T-cell (primary cell): ENCODE results near the gene ABCC11. TPM values are rescaled to one million over a fixed set of nuclear protein-coding genes. Genes with fewer than 3 reads are reported as not detected.

Experiments
- ATAC-seq, 4 experiments: fragments of 200-7000 bp in 3 of 4; fragments of 150-1000 bp in 1 of 4; cut with Tn5 transposase; replicated peaks in 1 of 4; 1 replicate in 3 of 4; 2 replicates in 1 of 4; pipeline ENCODE4 v1.10.0; 2021; ENCODE audit warnings: moderate library complexity in 3 of 4, mild to moderate bottlenecking in 2 of 4, moderate number of reproducible peaks in 1 of 4
- CTCF ChIA-PET, 2 donors: fragments of 300-600 bp; sonication (Branson Sonifier 250); formaldehyde crosslinking; loops; one replicate each; lab custom pipeline; 2022; ENCODE audit warnings: antibody characterized with exemption in 2 of 2; lab: Charles Lee
- POLR2A ChIA-PET, 2 donors: fragments of 300-600 bp; sonication (Branson Sonifier 250); formaldehyde crosslinking; loops; one replicate each; lab custom pipeline; 2022; ENCODE audit warnings: antibody characterized with exemption in 2 of 2; lab: Charles Lee
- DNase-seq, 35 experiments: peaks; one replicate each; pipeline versions ENCODE4 v3.0.0 to v3.0.0-alpha.2; 2013 to 2023
- H3K27ac ChIP-seq: one replicate; pipeline ENCODE4 v1.5.1; 2013; ENCODE audit warnings: low read length
- H3K27me3 ChIP-seq, 2 experiments: replicated peaks in 1 of 2; 1 replicate in 1 of 2; 2 replicates in 1 of 2; pipeline versions ENCODE4 v1.6.1 to v1.7.0; 2013; ENCODE audit warnings: low read length in 1 of 2, mixed read lengths in 1 of 2; ENCODE audit not compliant: control insufficient read depth in 2 of 2, insufficient read depth in 2 of 2; ENCODE audit errors: extremely low read depth in 1 of 2
- H3K36me3 ChIP-seq, 2 donors: 1 replicate in 1 of 2; 2 replicates in 1 of 2; pipeline versions ENCODE4 v1.6.1 to v1.7.0; 2013; ENCODE audit warnings: low read length in 1 of 2; ENCODE audit not compliant: control insufficient read depth in 2 of 2, insufficient read depth in 1 of 2; ENCODE audit errors: extremely low read depth in 1 of 2
- H3K4me1 ChIP-seq, 2 experiments: 1 replicate in 1 of 2; 2 replicates in 1 of 2; pipeline versions ENCODE4 v1.6.1 to v1.7.0; 2013; ENCODE audit warnings: low read length in 2 of 2, mixed read lengths in 1 of 2; ENCODE audit not compliant: insufficient read depth in 2 of 2, control insufficient read depth in 1 of 2; ENCODE audit errors: extremely low read depth in 1 of 2
- H3K4me3 ChIP-seq, 2 donors: 1 replicate in 1 of 2; 2 replicates in 1 of 2; pipeline versions ENCODE4 v1.5.1 to v1.7.0; 2013; ENCODE audit warnings: mild to moderate bottlenecking in 2 of 2, low read length in 1 of 2, moderate library complexity in 1 of 2; ENCODE audit not compliant: control insufficient read depth in 1 of 2; ENCODE audit errors: extremely low read depth in 1 of 2
- H3K9me3 ChIP-seq: 2 replicates; pipeline ENCODE4 v1.7.0; 2013
- H3K27ac Mint-ChIP-seq, 2 donors: one replicate each; pipeline ENCODE4 v1.8.0; 2020 to 2021; ENCODE audit warnings: mild to moderate bottlenecking in 2 of 2, mixed read lengths in 2 of 2
- H3K27me3 Mint-ChIP-seq, 2 donors: one replicate each; pipeline ENCODE4 v1.8.0; 2021 to 2022; ENCODE audit warnings: mixed read lengths in 2 of 2
- H3K36me3 Mint-ChIP-seq: one replicate; pipeline ENCODE4 v1.8.0; 2021; ENCODE audit warnings: mixed read lengths
- H3K4me1 Mint-ChIP-seq, 3 donors: one replicate each; pipeline ENCODE4 v1.8.0; 2020 to 2022; ENCODE audit warnings: mixed read lengths in 3 of 3, mild to moderate bottlenecking in 1 of 3
- H3K4me3 Mint-ChIP-seq, 3 donors: one replicate each; pipeline ENCODE4 v1.8.0; 2020 to 2022; ENCODE audit warnings: mild to moderate bottlenecking in 3 of 3, mixed read lengths in 3 of 3, moderate library complexity in 3 of 3
- H3K9me3 Mint-ChIP-seq, 3 donors: one replicate each; pipeline ENCODE4 v1.8.0; 2020 to 2022; ENCODE audit warnings: mixed read lengths in 3 of 3
- WGBS: methylation state at CpG from one replicate; pipeline ENCODE4 v1.1.5; 2013; ENCODE audit warnings: missing lambda C conversion rate; ENCODE audit not compliant: insufficient coverage; 5-methylcytosine and 5-hydroxymethylcytosine counted together
- total RNA-seq, 35 experiments: library from RNA in 6 of 35; stranded (reverse) in 6 of 35; fragments of 120-200 nt in 1 of 35; gene quantifications; one replicate each; pipeline versions ENCODE4 v1.2.1 to v1.2.4 and lab custom pipeline; 2013 to 2026

Gene ABCC11
- total RNA-seq, 5 donors from 2014 or later (not counting 1 experiment from before 2014, with no cell fraction given) = 0.07 to 0.29 (median 0.25) TPM; not detected in 2

DNA sequence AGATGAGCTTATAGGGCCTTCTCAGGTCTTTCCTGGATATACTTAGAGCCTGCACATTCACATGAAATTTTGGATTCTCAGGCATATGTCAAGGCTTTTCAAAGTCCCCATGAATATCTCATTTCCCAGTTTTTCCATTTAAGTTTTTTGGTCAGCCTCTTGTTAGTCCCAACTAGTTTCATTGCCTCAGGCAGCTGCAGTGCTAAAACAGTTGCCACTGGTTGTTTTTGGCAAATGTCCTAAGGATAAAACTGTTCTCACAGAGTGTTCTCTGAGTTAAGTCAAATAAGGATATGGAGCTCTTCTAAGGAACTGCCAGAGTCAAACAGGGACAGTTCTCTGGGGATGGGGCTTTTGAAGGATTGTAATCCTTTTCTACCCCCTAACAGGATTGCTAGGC is 39.9 kb upstream of the ABCC11 start:
- POLR2A ChIA-PET = no interaction called here
- H3K36me3 Mint-ChIP-seq = peaks cover 75% of the 10 kb centered on the region
- Histone ChIP-seq H3K4me3 (no peak overlapping the region), H3K27ac (no peak overlapping the region), H3K4me1 (no peaks in the 10 kb centered on the region), H3K9me3 (peaks cover 3% of the 10 kb centered on the region), H3K27me3 (no peaks in the 10 kb centered on the region), H3K36me3 (peaks cover 17 to 40% of the 10 kb centered on the region in 2 donors)
- no peaks in the 10 kb centered on the region for H3K27me3 Mint-ChIP-seq
- H3K9me3 Mint-ChIP-seq = peaks cover 3 to 8% (median 6%) of the 10 kb centered on the region in 3 donors
- CTCF ChIA-PET = no interaction called here
- no peak overlapping the region for H3K27ac Mint-ChIP-seq
- DNase-seq (no peak), ATAC-seq (no peak)
- H3K4me3 Mint-ChIP-seq = no peak overlapping the region
- peaks cover 28 to 29% (median 28%) of the 10 kb centered on the region in 3 donors for H3K4me1 Mint-ChIP-seq

DNA sequence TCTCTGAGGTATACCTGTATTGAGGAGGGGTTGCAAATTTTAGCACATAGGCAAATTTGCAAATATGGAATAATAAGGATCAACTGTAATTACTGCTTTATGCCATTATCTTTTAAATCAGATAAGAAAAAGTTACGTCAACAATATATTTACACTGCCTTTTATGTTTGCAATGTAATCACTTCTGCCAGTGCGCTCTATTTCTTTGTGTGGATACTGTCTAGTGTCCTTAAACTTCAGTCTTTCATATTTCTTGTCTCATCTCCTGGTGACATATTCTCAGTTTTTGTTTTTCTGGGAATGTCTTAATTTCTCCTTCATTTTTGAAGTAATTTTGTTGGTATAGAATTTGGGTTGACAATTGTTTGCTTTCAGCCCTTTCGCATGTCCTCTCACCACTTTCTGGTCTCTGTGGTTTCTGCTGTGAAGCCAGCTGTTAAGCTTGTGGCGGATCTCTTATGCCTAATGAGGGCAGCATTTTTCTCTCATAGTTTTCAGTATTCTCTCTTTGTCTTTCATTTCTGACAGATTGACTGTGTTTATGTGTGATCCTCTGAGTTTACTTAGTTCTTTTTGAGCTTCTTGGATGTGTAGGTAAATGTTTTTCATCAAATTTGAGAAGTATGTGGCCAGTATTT is 37.6 kb upstream of the ABCC11 start:
- no peak overlapping the region for H3K4me3 Mint-ChIP-seq
- peak overlapping the region; percentile 19 to 20 for H3K27ac Mint-ChIP-seq

DNA sequence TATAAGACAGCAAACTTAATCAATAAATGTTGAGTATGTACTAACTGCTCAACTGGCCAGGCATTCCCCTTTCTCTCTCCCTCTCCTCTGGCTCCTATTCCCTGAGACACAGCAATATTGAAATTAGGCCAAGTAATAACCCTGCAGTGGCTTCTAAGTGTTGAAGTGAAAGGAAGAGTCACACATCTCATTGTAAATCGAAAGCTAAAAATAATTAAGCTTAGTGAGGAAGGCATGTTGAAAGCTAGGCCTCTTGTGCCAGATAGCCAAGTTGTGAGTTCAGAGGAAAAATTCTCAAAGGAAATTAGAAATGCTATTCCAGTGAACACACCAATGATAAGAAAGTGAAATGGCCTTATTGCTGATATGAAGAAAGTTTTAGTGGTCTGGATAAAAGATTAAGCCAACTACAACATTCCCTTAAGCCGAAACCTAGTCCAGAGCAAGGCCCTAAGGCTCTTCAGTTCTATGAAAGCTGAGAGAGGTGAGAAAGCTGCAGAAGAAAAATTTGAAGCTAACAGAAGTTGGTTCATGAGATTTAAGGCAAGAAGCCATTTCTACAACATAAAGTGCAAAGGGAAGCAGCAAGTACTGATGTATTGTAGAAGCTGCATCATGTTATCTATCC is 35.4 kb upstream of the ABCC11 start:
- CTCF ChIA-PET = no interaction called here
- no peaks in the 10 kb centered on the region for H3K27me3 ChIP-seq
- no peak for ATAC-seq
- Mint-ChIP-seq H3K4me3 (no peak overlapping the region), H3K27ac (peak overlapping the region; percentile 5 to 42), H3K27me3 (no peaks in the 10 kb centered on the region), H3K4me1 (peaks cover 27 to 37% (median 34%) of the 10 kb centered on the region in 3 donors), H3K36me3 (peaks cover 71% of the 10 kb centered on the region), H3K9me3 (peaks cover 3 to 8% (median 6%) of the 10 kb centered on the region in 3 donors)
- peaks cover 17 to 45% of the 10 kb centered on the region in 2 donors for H3K36me3 ChIP-seq
- H3K27ac ChIP-seq = no peak overlapping the region
- no peak for DNase-seq
- POLR2A ChIA-PET = no interaction called here
- WGBS = 86% methylated on average over 1 of the region's 2 CpGs
- peaks cover 3% of the 10 kb centered on the region for H3K9me3 ChIP-seq
- H3K4me3 ChIP-seq = no peak overlapping the region
- no peaks in the 10 kb centered on the region for H3K4me1 ChIP-seq

More for the DNA sequence above, 37.6 kb upstream of the ABCC11 start:
- Mint-ChIP-seq H3K4me1 (peaks cover 21 to 26% (median 23%) of the 10 kb centered on the region in 3 donors), H3K9me3 (peaks cover 3 to 8% (median 6%) of the 10 kb centered on the region in 3 donors), H3K36me3 (peaks cover 65% of the 10 kb centered on the region), H3K27me3 (no peaks in the 10 kb centered on the region)
- no CpG with 5 or more reads among the region's 4 CpGs for WGBS
- ATAC-seq (no peak), DNase-seq (peak in 1 of 35 experiments; percentile 19)
- Histone ChIP-seq H3K4me3 (no peak overlapping the region), H3K9me3 (peaks cover 3% of the 10 kb centered on the region), H3K4me1 (no peaks in the 10 kb centered on the region), H3K36me3 (peaks cover 17 to 32% of the 10 kb centered on the region in 2 donors), H3K27me3 (no peaks in the 10 kb centered on the region), H3K27ac (no peak overlapping the region)
- CTCF ChIA-PET = interaction anchor here in 1 of 2 donors (0.7 kb wide), 1 partner anchor 1095 kb away, joined by 3 read pairs; no protein-coding TSS in a partner anchor
- POLR2A ChIA-PET = no interaction called here

DNA sequence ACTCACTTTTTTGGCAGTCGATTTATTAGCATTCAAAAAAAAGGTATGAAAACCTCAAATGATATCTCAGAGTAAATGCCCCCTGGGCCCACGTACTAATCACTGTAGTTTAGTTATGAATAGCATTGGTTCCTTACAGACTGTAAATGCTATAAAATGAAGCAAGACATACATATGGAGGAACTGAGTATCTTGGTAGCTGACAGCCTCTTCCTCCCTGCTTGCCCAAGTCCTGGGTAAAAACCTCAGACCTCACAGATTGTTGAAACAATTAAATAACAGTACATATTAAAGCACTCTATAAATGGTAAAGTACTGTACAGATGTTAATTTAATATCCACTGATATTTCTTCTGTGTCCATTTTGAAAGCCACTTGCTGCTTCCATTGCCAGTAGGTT is 33.2 kb upstream of the ABCC11 start:
- H3K27ac ChIP-seq = no peak overlapping the region
- no peaks in the 10 kb centered on the region for H3K27me3 ChIP-seq
- Mint-ChIP-seq H3K4me1 (peaks cover 31 to 39% (median 39%) of the 10 kb centered on the region in 3 donors), H3K9me3 (peaks cover 0 to 6% (median under 1%) of the 10 kb centered on the region in 3 donors), H3K4me3 (no peak overlapping the region), H3K36me3 (peaks cover 65% of the 10 kb centered on the region), H3K27ac (peak overlapping the region in 1 of 2 donors; percentile 39), H3K27me3 (no peaks in the 10 kb centered on the region)
- no peak overlapping the region for H3K4me3 ChIP-seq
- peaks cover 9 to 47% of the 10 kb centered on the region in 2 donors for H3K36me3 ChIP-seq
- ATAC-seq (no peak), DNase-seq (no peak)
- H3K9me3 ChIP-seq = no peaks in the 10 kb centered on the region
- H3K4me1 ChIP-seq = no peaks in the 10 kb centered on the region
- CTCF ChIA-PET = no interaction called here
- POLR2A ChIA-PET = no interaction called here
- no CpG with 5 or more reads among the region's 2 CpGs for WGBS

DNA sequence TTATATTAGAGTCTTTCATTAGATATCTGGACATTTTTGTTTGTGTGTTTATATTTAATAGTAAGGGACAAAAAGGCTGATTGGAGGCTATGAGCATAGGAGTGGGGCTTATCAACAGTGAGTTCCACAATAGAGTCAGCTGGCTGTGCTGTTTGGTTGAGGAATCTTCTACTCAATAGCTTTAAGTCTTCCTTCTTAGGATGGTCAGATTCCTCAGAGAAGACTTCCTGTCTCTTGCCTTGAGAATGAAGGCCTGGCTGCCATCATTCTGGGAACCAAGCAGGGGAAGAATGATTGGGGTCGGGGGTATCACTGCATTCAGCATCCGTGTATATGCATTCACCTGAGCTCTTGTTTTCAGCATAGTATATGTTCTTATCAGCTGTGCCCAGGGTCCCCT is 31.9 kb upstream of the ABCC11 start:
- Mint-ChIP-seq H3K4me3 (no peak overlapping the region), H3K27me3 (no peaks in the 10 kb centered on the region), H3K9me3 (no peaks in the 10 kb centered on the region), H3K27ac (peak overlapping the region in 1 of 2 donors; percentile 28), H3K36me3 (peaks cover 63% of the 10 kb centered on the region), H3K4me1 (peaks cover 21 to 34% (median 29%) of the 10 kb centered on the region in 3 donors)
- ATAC-seq (no peak), DNase-seq (no peak)
- H3K27ac ChIP-seq = no peak overlapping the region
- H3K36me3 ChIP-seq = peaks cover 9 to 51% of the 10 kb centered on the region in 2 donors
- no peaks in the 10 kb centered on the region for H3K27me3 ChIP-seq
- no CpG with 5 or more reads among the region's 2 CpGs for WGBS
- H3K4me3 ChIP-seq = no peak overlapping the region
- ChIA-PET CTCF (interaction anchor here in 1 of 2 donors (1.0 kb wide), 1 partner anchor 351 kb away, joined by 4 read pairs; no protein-coding TSS in a partner anchor), POLR2A (no interaction called here)
- H3K9me3 ChIP-seq = no peaks in the 10 kb centered on the region
- no peaks in the 10 kb centered on the region for H3K4me1 ChIP-seq

DNA sequence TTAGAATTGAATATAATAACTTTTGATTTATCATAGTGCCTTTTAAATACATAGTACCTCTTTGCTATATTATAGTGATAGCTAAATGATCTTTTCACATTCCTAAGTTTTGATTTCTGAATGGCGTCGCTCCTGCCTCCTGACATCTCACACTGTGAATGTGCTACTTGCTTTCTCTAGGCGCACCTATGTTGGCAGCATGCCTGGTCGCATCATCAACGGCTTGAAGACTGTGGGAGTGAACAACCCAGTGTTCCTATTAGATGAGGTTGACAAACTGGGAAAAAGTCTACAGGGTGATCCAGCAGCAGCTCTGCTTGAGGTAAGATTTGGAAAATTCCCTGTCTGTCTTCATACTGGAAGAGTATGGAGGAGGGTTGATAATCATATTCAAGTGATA is 29.8 kb upstream of the ABCC11 start:
- Histone ChIP-seq H3K36me3 (peaks cover 0 to 51% of the 10 kb centered on the region in 2 donors), H3K27me3 (no peaks in the 10 kb centered on the region), H3K4me1 (no peaks in the 10 kb centered on the region), H3K9me3 (no peaks in the 10 kb centered on the region), H3K4me3 (no peak overlapping the region), H3K27ac (no peak overlapping the region)
- 87% methylated on average over 3 of the region's 5 CpGs for WGBS
- Mint-ChIP-seq H3K27me3 (no peaks in the 10 kb centered on the region), H3K27ac (no peak overlapping the region), H3K36me3 (peaks cover 46% of the 10 kb centered on the region), H3K4me1 (peaks cover 10 to 27% (median 19%) of the 10 kb centered on the region in 3 donors), H3K9me3 (no peaks in the 10 kb centered on the region), H3K4me3 (no peak overlapping the region)
- ChIA-PET POLR2A (interaction anchor here in 1 of 2 donors (0.6 kb wide), 1 partner anchor 41 kb away, joined by 3 read pairs; no protein-coding TSS in a partner anchor), CTCF (interaction anchor here in 1 of 2 donors (0.6 to 0.7 kb wide), 2 partner anchors 46 to 232 kb away, joined by 3 read pairs; no protein-coding TSS in a partner anchor)
- DNase-seq (no peak), ATAC-seq (no peak)
